Measurements from ENCODE around the gene SLC6A8.
A peak's percentile ranks its signal among the peaks of the same experiment; 100 is the strongest.

The SLC6A8 gene

GRCh38 chrX:153707406-153707805 is 19.7 kb downstream of the SLC6A8 start:
- no peak overlapping the region for H3K4me3 ChIP-seq (ENCODE audit: low read depth, low read length)
- CTCF ChIA-PET: interaction anchor here (0.6 to 3.6 kb wide), 17 partner anchors 9 to 766 kb away, joined by 3 to 23 read pairs (median 4); no protein-coding TSS in a partner anchor
- no peak for TF ChIP-seq ZNF707 (tag by site-specific recombination; IDR thresholded peaks at IDR 0.05)
- no peak for TF ChIP-seq OSR2 (tag by site-specific recombination; IDR thresholded peaks at IDR 0.05)
- no peak for TF ChIP-seq ZNF423 (tag by site-specific recombination; IDR thresholded peaks at IDR 0.05)
- TF ChIP-seq ZNF302 (tag by site-specific recombination; IDR thresholded peaks at IDR 0.05; ENCODE audit: low read depth): no peak
- TF ChIP-seq ZNF394 (tag by site-specific recombination; IDR thresholded peaks at IDR 0.05; ENCODE audit: borderline replicate concordance): no peak
- TF ChIP-seq ZNF146 (tag by site-specific recombination; IDR thresholded peaks at IDR 0.05): no peak
- TF ChIP-seq ZNF544 (tag by site-specific recombination; IDR thresholded peaks at IDR 0.05): no peak
- TF ChIP-seq GFI1B (tag by site-specific recombination; IDR thresholded peaks at IDR 0.05): no peak
- no peak for TF ChIP-seq AEBP2 (tag by site-specific recombination; IDR thresholded peaks at IDR 0.05; ENCODE audit: borderline replicate concordance)
- TF ChIP-seq ZSCAN16 (tag by site-specific recombination; IDR thresholded peaks at IDR 0.05): no peak
- no peak for TF ChIP-seq ZNF362 (tag by site-specific recombination; IDR thresholded peaks at IDR 0.05)
- no peak for TF ChIP-seq HOXD13 (CRISPR knock-in tag; IDR thresholded peaks at IDR 0.05; ENCODE audit: borderline replicate concordance)
- no peaks in the 10 kb centered on the region for H3K9me3 ChIP-seq (ENCODE audit: control insufficient read depth, insufficient read depth, low read depth, low read length)
- no peaks in the 10 kb centered on the region for H3K4me1 ChIP-seq (ENCODE audit: control insufficient read depth, insufficient read depth, low read length)
- POLR2A ChIA-PET: no interaction called here
- H3K36me3 ChIP-seq (ENCODE audit: control insufficient read depth in 2 of 2, insufficient read depth in 1 of 2, low read length in 2 of 2): peaks cover 4 to 74% of the 10 kb centered on the region in 2 experiments; a peak in 2 of 3 replicates
- no peak overlapping the region for H3K27ac ChIP-seq (ENCODE audit: extremely low read depth, low read depth, low read length)

- H3K9me3 ChIP-seq (ENCODE audit: control insufficient read depth, insufficient read depth, low read depth, low read length): no peaks in the 10 kb centered on the region
- ChIA-PET CTCF (interaction anchor here (0.6 to 3.6 kb wide), 36 partner anchors 9 to 767 kb away, joined by 3 to 23 read pairs (median 4); partner anchors contain the start of gene SLC6A8), POLR2A (interaction anchor here (0.5 to 2.1 kb wide), 9 partner anchors 9 to 890 kb away, joined by 3 to 6 read pairs (median 4); partner anchors contain the start of gene SLC6A8)
- peaks cover 4 to 72% of the 10 kb centered on the region in 2 experiments; a peak in 2 of 3 replicates for H3K36me3 ChIP-seq (ENCODE audit: control insufficient read depth in 2 of 2, insufficient read depth in 1 of 2, low read length in 2 of 2)
- no peak overlapping the region for H3K27ac ChIP-seq (ENCODE audit: extremely low read depth, low read depth, low read length)
- H3K4me3 ChIP-seq (ENCODE audit: low read depth, low read length): no peak overlapping the region
- TF ChIP-seq KLF8 (tag by site-specific recombination; IDR thresholded peaks at IDR 0.05) (0 out of 2 replicates have a peak, but pooled peaks have one; percentile 30), ELK4 (IDR thresholded peaks at IDR 0.05; ENCODE audit: borderline replicate concordance, low read depth, low read length) (no peak), ZNF600 (tag by site-specific recombination; IDR thresholded peaks at IDR 0.05) (peak; percentile 76; the same call in 1 of the 2 replicates), ZNF449 (tag by site-specific recombination; IDR thresholded peaks at IDR 0.05) (0 out of 2 replicates have a peak, but pooled peaks have one; percentile 21), CTCF (tag by site-specific recombination; IDR thresholded peaks at IDR 0.05) (peak; percentile 85), ZNF660 (tag by site-specific recombination; IDR thresholded peaks at IDR 0.05) (no peak), ZFHX2 (tag by site-specific recombination; conservative IDR thresholded peaks at IDR 0.05) (0 out of 2 replicates have a peak, but pooled peaks have one; percentile 21), KLF9 (tag by site-specific recombination; IDR thresholded peaks at IDR 0.05; ENCODE audit: low read depth) (peak; percentile 33; the same call in 1 of the 2 replicates), KLF17 (tag by site-specific recombination; IDR thresholded peaks at IDR 0.05) (peak; percentile 54; the same call in 1 of the 2 replicates), ZNF521 (tag by site-specific recombination; IDR thresholded peaks at IDR 0.05) (no peak), KLF1 (tag by site-specific recombination; IDR thresholded peaks at IDR 0.05) (peak; percentile 53; the same call in 1 of the 2 replicates), ZNF362 (tag by site-specific recombination; IDR thresholded peaks at IDR 0.05) (peak; percentile 95), ZBTB17 (tag by site-specific recombination; IDR thresholded peaks at IDR 0.05) (peak; percentile 21; the same call in 1 of the 2 replicates), ZNF654 (tag by site-specific recombination; IDR thresholded peaks at IDR 0.05; ENCODE audit: low read depth) (peak; percentile 98), ZIC2 (tag by site-specific recombination; IDR thresholded peaks at IDR 0.05) (peak; percentile 89)
- no peaks in the 10 kb centered on the region for H3K4me1 ChIP-seq (ENCODE audit: control insufficient read depth, insufficient read depth, low read length)
Measured at GRCh38 chrX:153708415-153708814, 20.7 kb downstream of the SLC6A8 start.
